Heart left ventricle (tissue), 13 donors: Measurements from ENCODE around the gene SH2D7.

ENCODE experiments used
- CTCF ChIP-seq, 12 donors: fragments of 200-600 bp; sonication (generic) in 4 of 12; IDR thresholded peaks; one replicate each; pipeline versions ENCODE4 v1.5.0 to v1.8.0; 2018 to 2022; ENCODE audit warnings: antibody characterized with exemption in 12 of 12, mild to moderate bottlenecking in 5 of 12
- POLR2A ChIP-seq, 2 donors: fragments of 450-650 bp; IDR thresholded peaks; one replicate each; pipeline ENCODE4 v1.6.1; 2017; ENCODE audit warnings: antibody characterized with exemption in 2 of 2, mild to moderate bottlenecking in 2 of 2, moderate library complexity in 2 of 2
- donor health status: ischemic (EF 13 %, LVEDD 7.1; RV severe dilation, severe dysfunction).
- donor health status: DM: no; HTN: yes; CAD: no.
- donor health status: DM: no; HTN: no; CAD: no.
- donor health status: ischemic (EF 25% LVEDD 6.9; RV normal size, moderate dysfunction).
- donor health status: ischemic (EF 25% LVEDD 5.7; RV mildly dilated, moderate dysfunction).
- donor health status: ischemic (EF 35%, LVEDD 5.7; RV mildly dilated, moderate dysfunction).
- donor health status: nonischemic (EF 11% LVEDD 7.7; RV severe dilation, severe dysfunction).
- donor health status: DM: yes; HTN: yes; CAD: no.
- donor health status: PGD.
- donor health status: ischemic (EF 29% LVEDD 5.4; RV normal size, mild dysfunction).
- donor health status: nonischemic (EF 23%, LVEDD 6.1; RV moderate dilation, normal function).

GRCh38 chr15:78071383-78071782 lies 21.0 kb upstream of the SH2D7 start:
- no peak for TF ChIP-seq CTCF (IDR thresholded peaks at IDR 0.05)
- TF ChIP-seq POLR2A (IDR thresholded peaks at IDR 0.05), result no peak
